IMR-90 (cell line): ENCODE measurements around the gene CTRB1. TPM values are rescaled to one million over a fixed set of nuclear protein-coding genes. Genes with fewer than 3 reads are reported as not detected.

ENCODE experiments used
- ATAC-seq: fragments of 200-7000 bp; cut with Tn5 transposase; 2 replicates; pipeline ENCODE4 v1.9.1; 2020; ENCODE audit warnings: low read depth, mild to moderate bottlenecking, moderate library complexity
- Bru-seq: library from RNA; stranded (reverse); fragments of 400-500 nt; gene quantifications from one replicate; lab custom pipeline; 2021; lab: Mats Ljungman, UMichigan
- BruChase-seq, 2 experiments: library from RNA; stranded (reverse); fragments of 400-500 nt; gene quantifications; one replicate each; lab custom pipeline; 2021; lab: Mats Ljungman, UMichigan
- BruUV-seq: library from RNA; stranded (reverse); fragments of 400-500 nt; replicated peaks from 2 replicates; lab custom pipeline; 2021; lab: Mats Ljungman, UMichigan
- CTCF ChIA-PET: fragments of 300-600 bp; formaldehyde crosslinking; extraction: SDS; loops from one replicate; lab custom pipeline; 2021; ENCODE audit warnings: antibody characterized with exemption; lab: Yijun Ruan, JAX
- POLR2A ChIA-PET: fragments of 300-600 bp; sonication (Branson Sonifier 250); formaldehyde crosslinking; loops from one replicate; lab custom pipeline; 2022; ENCODE audit warnings: antibody characterized with exemption; ENCODE audit not compliant: unreplicated experiment; lab: Charles Lee
- DNase-seq: peaks from one replicate; pipeline ENCODE4 v3.0.0; 2013
- H2AFZ ChIP-seq: replicated peaks from 2 replicates; pipeline ENCODE3; 2013; ENCODE audit warnings: low read length, mild to moderate bottlenecking; ENCODE audit not compliant: poor library complexity
- H2AK5ac ChIP-seq: 2 replicates; pipeline ENCODE4 v1.6.1; 2013; ENCODE audit warnings: low read depth, low read length, inconsistent platforms
- H2AK9ac ChIP-seq: replicated peaks from 2 replicates; pipeline ENCODE3; 2013; ENCODE audit warnings: mild to moderate bottlenecking, low read depth, low read length, moderate library complexity; ENCODE audit not compliant: poor library complexity
- H2BK120ac ChIP-seq: 2 replicates; pipeline ENCODE4 v1.6.1; 2013; ENCODE audit warnings: low read depth, low read length, inconsistent platforms
- H2BK15ac ChIP-seq: 3 replicates; pipeline ENCODE4 v1.6.1; 2013; ENCODE audit warnings: low read depth, low read length, inconsistent platforms
- H2BK20ac ChIP-seq: 2 replicates; pipeline ENCODE4 v1.6.1; 2013; ENCODE audit warnings: low read depth, mild to moderate bottlenecking, inconsistent platforms, low read length, moderate library complexity
- H2BK5ac ChIP-seq: 2 replicates; pipeline ENCODE4 v1.6.1; 2013; ENCODE audit warnings: mild to moderate bottlenecking, low read depth, low read length, inconsistent platforms; ENCODE audit not compliant: poor library complexity, severe bottlenecking
- H3K14ac ChIP-seq: replicated peaks from 2 replicates; pipeline ENCODE4 v1.6.1; 2013; ENCODE audit warnings: low read depth, low read length, inconsistent platforms
- H3K18ac ChIP-seq: 2 replicates; pipeline ENCODE4 v1.6.1; 2013; ENCODE audit warnings: low read depth, low read length, control low read depth
- H3K23ac ChIP-seq: 2 replicates; pipeline ENCODE4 v1.6.1; 2013; ENCODE audit warnings: low read depth, low read length, inconsistent platforms
- H3K27ac ChIP-seq: 2 replicates; pipeline ENCODE4 v1.5.1; 2013; ENCODE audit warnings: mild to moderate bottlenecking, control low read depth, low read length; ENCODE audit not compliant: insufficient read depth
- H3K27me3 ChIP-seq: 2 replicates; pipeline ENCODE4 v1.6.1; 2013; ENCODE audit warnings: low read length; ENCODE audit not compliant: control insufficient read depth, insufficient read depth
- H3K36me3 ChIP-seq: 2 replicates; pipeline ENCODE4 v1.6.1; 2013; ENCODE audit warnings: low read length, mixed read lengths; ENCODE audit not compliant: control insufficient read depth, insufficient read depth
- H3K4ac ChIP-seq: 2 replicates; pipeline ENCODE4 v1.6.1; 2013; ENCODE audit warnings: low read depth, low read length, inconsistent platforms
- H3K4me1 ChIP-seq: 2 replicates; pipeline ENCODE4 v1.6.1; 2013; ENCODE audit warnings: low read length, mixed read lengths; ENCODE audit not compliant: control insufficient read depth, insufficient read depth
- H3K4me2 ChIP-seq: 2 replicates; pipeline ENCODE4 v1.6.1; 2013; ENCODE audit warnings: low read depth, mild to moderate bottlenecking, control low read depth, low read length, moderate library complexity
- H3K4me3 ChIP-seq: 2 replicates; pipeline ENCODE4 v1.5.1; 2013; ENCODE audit warnings: low read depth, mild to moderate bottlenecking, control low read depth, low read length, moderate library complexity; ENCODE audit not compliant: insufficient read depth
- H3K56ac ChIP-seq: 2 replicates; pipeline ENCODE4 v1.6.1; 2013; ENCODE audit warnings: low read length, inconsistent platforms; ENCODE audit not compliant: insufficient read depth; ENCODE audit errors: extremely low read depth
- H3K79me1 ChIP-seq, 2 experiments: 2 replicates each; pipeline ENCODE4 v1.6.1; 2013; ENCODE audit warnings: low read length in 2 of 2, inconsistent platforms in 1 of 2, low read depth in 1 of 2
- H3K9ac ChIP-seq: 2 replicates; pipeline ENCODE4 v1.6.1; 2013; ENCODE audit warnings: low read depth, low read length, control low read depth
- H3K9me1 ChIP-seq: 2 replicates; pipeline ENCODE4 v1.6.1; 2013; ENCODE audit warnings: low read length, inconsistent platforms; ENCODE audit not compliant: insufficient read depth
- H3K9me3 ChIP-seq: 2 replicates; pipeline ENCODE4 v1.6.1; 2013; ENCODE audit warnings: low read length; ENCODE audit not compliant: control insufficient read depth, insufficient read depth
- H4K20me1 ChIP-seq: 2 replicates; pipeline ENCODE4 v1.6.1; 2013; ENCODE audit warnings: low read length, inconsistent platforms; ENCODE audit not compliant: insufficient read depth
- H4K5ac ChIP-seq: 2 replicates; pipeline ENCODE4 v1.6.1; 2013; ENCODE audit warnings: mild to moderate bottlenecking, low read depth, low read length, control low read depth
- H4K8ac ChIP-seq, 2 experiments: 2 replicates each; pipeline ENCODE4 v1.6.1; 2013; ENCODE audit warnings: low read depth in 2 of 2, low read length in 2 of 2, control low read depth in 1 of 2, inconsistent platforms in 1 of 2
- H4K91ac ChIP-seq: 2 replicates; pipeline ENCODE4 v1.6.1; 2013; ENCODE audit warnings: low read depth, low read length, inconsistent platforms; ENCODE audit not compliant: insufficient read depth
- BHLHE40 ChIP-seq: fragments of 150-350 bp; IDR thresholded peaks from 2 replicates; pipeline ENCODE4 v1.6.1; 2016; ENCODE audit warnings: mild to moderate bottlenecking, low read depth, low read length
- ELK1 ChIP-seq: fragments of 150-350 bp; IDR thresholded peaks from 2 replicates; pipeline ENCODE4 v1.6.1; 2016; ENCODE audit warnings: low read depth, mild to moderate bottlenecking, low read length, moderate library complexity, borderline replicate concordance
- FOS ChIP-seq: fragments of 150-350 bp; IDR thresholded peaks from 2 replicates; pipeline ENCODE4 v1.6.1; 2016; ENCODE audit warnings: low read depth, low read length
- MAFK ChIP-seq: IDR thresholded peaks from 2 replicates; pipeline ENCODE4 v1.6.1; 2012; ENCODE audit warnings: low read depth, low read length, improper control_type of control experiment
- MXI1 ChIP-seq: IDR thresholded peaks from 2 replicates; pipeline ENCODE4 v1.6.1; 2012; ENCODE audit warnings: low read depth, mild to moderate bottlenecking, low read length, moderate library complexity, borderline replicate concordance
- POLR2A ChIP-seq: IDR thresholded peaks from 2 replicates; pipeline ENCODE4 v1.6.1; 2012; ENCODE audit warnings: mild to moderate bottlenecking, low read depth, low read length
- RAD21 ChIP-seq: IDR thresholded peaks from 2 replicates; pipeline ENCODE4 v1.6.1; 2012; ENCODE audit warnings: low read length, improper control_type of control experiment
- RCOR1 ChIP-seq: IDR thresholded peaks from 2 replicates; pipeline ENCODE4 v1.6.1; 2012; ENCODE audit warnings: mild to moderate bottlenecking, low read length, improper control_type of control experiment; ENCODE audit not compliant: insufficient replicate concordance
- RFX5 ChIP-seq: IDR thresholded peaks from 2 replicates; pipeline ENCODE4 v1.8.0; 2012; ENCODE audit warnings: low read depth, mild to moderate bottlenecking, low read length, moderate library complexity
- SMC3 ChIP-seq: fragments of 150-350 bp; IDR thresholded peaks from 2 replicates; pipeline ENCODE4 v1.6.1; 2016; ENCODE audit warnings: low read depth, mild to moderate bottlenecking, antibody characterized with exemption, low read length, moderate library complexity
- WGBS, 2 experiments: methylation state at CpG; one replicate each; pipeline versions ENCODE4 v1.1.5 to v1.1.7; 2013; ENCODE audit warnings: missing lambda C conversion rate in 2 of 2; ENCODE audit not compliant: insufficient read length in 1 of 2; ENCODE audit errors: extremely low coverage in 2 of 2; 5-methylcytosine and 5-hydroxymethylcytosine counted together
- dilution Hi-C: fragments of 300-500 bp; cut with HindIII; formaldehyde crosslinking; loops from one replicate; pipeline ENCODE4 v1.14.3; 2018; ENCODE audit warnings: low sequenced_read_pairs; ENCODE audit not compliant: unreplicated experiment
- in situ Hi-C: fragments of 300-500 bp; cut with MboI; formaldehyde crosslinking; loops from 3 replicates; pipeline ENCODE4 v1.14.3; 2019; ENCODE audit warnings: low sequenced_read_pairs, inconsistent platforms, mixed read lengths
- intact Hi-C: fragments of 100-400 bp; cut with micrococcal nuclease; formaldehyde crosslinking; loops from 2 replicates; pipeline ENCODE4 v1.10.0; 2022
- long read RNA-seq: library from polyadenylated mRNA; unstranded; transcript quantifications from one replicate; pipeline ENCODE4 v2.0.0, GENCODE V29; 2021; ENCODE audit not compliant: unreplicated experiment
- polyA plus RNA-seq, 3 experiments: library from polyadenylated mRNA; depleted of rRNA; stranded (reverse); fragments of >200 nt; gene quantifications; 2 replicates each; pipeline ENCODE4 v1.2.3, GENCODE V29; 2012; ENCODE audit warnings: low replicate concordance in 1 of 3
- total RNA-seq: library from RNA; depleted of rRNA; stranded (reverse); fragments of >200 nt; gene quantifications from 2 replicates; pipeline ENCODE4 v1.2.3, GENCODE V29; 2012; rRNA removed
- TF ChIP-seq, protein P1 (sequence below): conservative IDR thresholded peaks from 2 replicates; pipeline ENCODE4 v1.5.1; 2012; ENCODE audit warnings: mild to moderate bottlenecking, low read depth, low read length, improper control_type of control experiment

The CTRB1 gene
- total RNA-seq (not detected in 2 replicates), polyA plus RNA-seq (2012; rRNA removed) (not detected in 2 replicates), Bru-seq, nascent RNA (not detected), BruChase-seq, experiment 1, labeled RNA remaining after a 6-hour chase (not detected), BruChase-seq, experiment 2, labeled RNA remaining after a 2-hour chase (percentile 11 among the genes with signal in this experiment)
- polyA plus RNA-seq (2012; cell fraction: cytosol; rRNA removed) = not detected in 2 replicates
- not detected in 2 replicates for polyA plus RNA-seq (2012; cell fraction: nucleus; rRNA removed; ENCODE audit: low replicate concordance)
- long read RNA-seq = 0 reads

DNA sequence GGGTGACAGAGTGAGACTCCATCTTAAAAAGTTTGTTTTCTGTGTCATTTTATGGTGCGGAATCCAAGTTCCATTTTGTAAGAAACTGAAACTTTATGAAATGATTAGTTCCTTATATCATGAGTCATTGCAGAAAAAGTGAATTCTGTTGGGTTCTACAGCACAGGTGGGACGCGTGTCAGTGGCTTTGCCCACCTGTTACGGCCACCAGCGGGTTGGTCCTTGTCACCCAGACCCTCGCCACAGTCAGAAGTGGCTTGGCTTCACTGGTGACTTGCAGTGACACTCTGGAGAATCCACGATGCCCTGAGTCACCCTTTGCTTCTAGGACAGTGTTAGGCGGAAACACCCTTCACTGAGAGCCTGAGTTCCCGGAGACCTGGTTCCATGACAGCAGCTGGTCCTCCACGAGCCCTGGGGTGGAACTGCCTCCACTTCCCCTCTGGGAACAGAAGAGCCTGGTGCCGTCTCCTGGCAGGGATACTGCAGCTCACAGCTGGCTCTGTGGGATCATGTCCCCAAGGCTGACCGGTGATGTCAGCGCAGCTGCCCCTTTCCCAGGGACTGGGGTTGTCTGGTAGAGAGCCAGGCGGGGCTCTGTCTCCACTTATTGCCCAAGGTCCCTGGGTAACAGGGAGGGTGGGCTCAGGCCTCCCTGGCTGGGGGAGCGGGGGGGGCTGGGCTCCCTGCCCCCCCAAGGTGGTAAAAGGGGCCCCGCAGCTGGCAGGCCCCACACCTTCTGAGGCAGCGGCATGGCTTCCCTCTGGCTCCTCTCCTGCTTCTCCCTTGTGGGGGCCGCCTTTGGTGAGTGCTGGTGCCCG lies at the start of gene CTRB1:
TSS of gene CTRB1 (plus strand) at position 733 of the 821 bp plus-strand sequence. CDS start at position 753, 20 bp downstream.
- no peak within 1 kb of the TSS for H2BK120ac ChIP-seq
- H3K9me1 ChIP-seq = no peaks in the 10 kb centered on the region
- H3K9ac ChIP-seq = no peak within 1 kb of the TSS
- BruUV-seq = no TSS peak
- H2AK9ac ChIP-seq = no peak within 1 kb of the TSS
- H3K4me3 ChIP-seq = no peak within 1 kb of the TSS
- H3K36me3 ChIP-seq = no peaks in the 10 kb centered on the region
- 78% methylated on average over 12 of the region's 19 CpGs; no CpG with 5 or more reads in 1 of the 2 experiments for WGBS, 2 experiments
- no peak within 1 kb of the TSS for H3K23ac ChIP-seq
- no peak within 1 kb of the TSS for H3K27ac ChIP-seq
- H2BK5ac ChIP-seq = no peak within 1 kb of the TSS
- H3K4ac ChIP-seq = no peak within 1 kb of the TSS
- no peak within 1 kb of the TSS for H3K18ac ChIP-seq
- ChIA-PET POLR2A (no interaction called here), CTCF (no interaction called here)
- dilution Hi-C loops = no loop called here
- DNase-seq = no peak
- no peaks in the 10 kb centered on the region for H4K20me1 ChIP-seq
- in situ Hi-C loops = loop anchor here (25.0 kb wide), 2 partner anchors 369 to 544 kb away; no protein-coding TSS in a partner anchor
- H3K14ac ChIP-seq = no peak within 1 kb of the TSS
- no peaks in the 10 kb centered on the region for H3K79me1 ChIP-seq
- intact Hi-C loops = no loop called here
- no peak within 1 kb of the TSS for H3K4me2 ChIP-seq
- H4K91ac ChIP-seq = no peak within 1 kb of the TSS
- H2BK20ac ChIP-seq = no peak within 1 kb of the TSS
- no peaks in the 10 kb centered on the region for H3K4me1 ChIP-seq
- no peak within 1 kb of the TSS for H4K5ac ChIP-seq
- H3K9me3 ChIP-seq = no peaks in the 10 kb centered on the region
- H4K8ac ChIP-seq = no peak within 1 kb of the TSS
- H2BK15ac ChIP-seq = no peak within 1 kb of the TSS
- no peak within 1 kb of the TSS for H2AK5ac ChIP-seq
- H2AFZ ChIP-seq = peak within 1 kb of the TSS; percentile 61
- no peaks in the 10 kb centered on the region for H3K27me3 ChIP-seq
- no peak for TF ChIP-seq ELK1
- TF ChIP-seq, protein P1, sequence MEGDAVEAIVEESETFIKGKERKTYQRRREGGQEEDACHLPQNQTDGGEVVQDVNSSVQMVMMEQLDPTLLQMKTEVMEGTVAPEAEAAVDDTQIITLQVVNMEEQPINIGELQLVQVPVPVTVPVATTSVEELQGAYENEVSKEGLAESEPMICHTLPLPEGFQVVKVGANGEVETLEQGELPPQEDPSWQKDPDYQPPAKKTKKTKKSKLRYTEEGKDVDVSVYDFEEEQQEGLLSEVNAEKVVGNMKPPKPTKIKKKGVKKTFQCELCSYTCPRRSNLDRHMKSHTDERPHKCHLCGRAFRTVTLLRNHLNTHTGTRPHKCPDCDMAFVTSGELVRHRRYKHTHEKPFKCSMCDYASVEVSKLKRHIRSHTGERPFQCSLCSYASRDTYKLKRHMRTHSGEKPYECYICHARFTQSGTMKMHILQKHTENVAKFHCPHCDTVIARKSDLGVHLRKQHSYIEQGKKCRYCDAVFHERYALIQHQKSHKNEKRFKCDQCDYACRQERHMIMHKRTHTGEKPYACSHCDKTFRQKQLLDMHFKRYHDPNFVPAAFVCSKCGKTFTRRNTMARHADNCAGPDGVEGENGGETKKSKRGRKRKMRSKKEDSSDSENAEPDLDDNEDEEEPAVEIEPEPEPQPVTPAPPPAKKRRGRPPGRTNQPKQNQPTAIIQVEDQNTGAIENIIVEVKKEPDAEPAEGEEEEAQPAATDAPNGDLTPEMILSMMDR = no peak
- TF ChIP-seq MAFK = no peak
- TF ChIP-seq RCOR1 = no peak
- TF ChIP-seq FOS = no peak
- no peak for TF ChIP-seq MXI1
- no peak for TF ChIP-seq RAD21
- no peak for TF ChIP-seq SMC3
- no peak for TF ChIP-seq RFX5
- no peak for TF ChIP-seq BHLHE40
- TF ChIP-seq POLR2A = no peak
- no peak for ATAC-seq
- no peak within 1 kb of the TSS for H3K56ac ChIP-seq
